Sigmoid colon (tissue), 3 donors: ENCODE measurements around the gene SLC46A1.

ENCODE experiments used
- POLR2A ChIP-seq, 2 donors: fragments of 450-650 bp; IDR thresholded peaks; one replicate each; pipeline ENCODE4 v1.6.1; 2016; ENCODE audit warnings: antibody characterized with exemption in 2 of 2, mild to moderate bottlenecking in 2 of 2, moderate library complexity in 2 of 2
- TF ChIP-seq, protein P1 (sequence below), 4 experiments: fragments of 450-650 bp in 3 of 4; fragments of 200-600 bp in 1 of 4; IDR thresholded peaks; one replicate each; pipeline ENCODE4 v1.5.1; 2016 to 2019; ENCODE audit warnings: antibody characterized with exemption in 4 of 4, mild to moderate bottlenecking in 3 of 4, moderate library complexity in 2 of 4

DNA sequence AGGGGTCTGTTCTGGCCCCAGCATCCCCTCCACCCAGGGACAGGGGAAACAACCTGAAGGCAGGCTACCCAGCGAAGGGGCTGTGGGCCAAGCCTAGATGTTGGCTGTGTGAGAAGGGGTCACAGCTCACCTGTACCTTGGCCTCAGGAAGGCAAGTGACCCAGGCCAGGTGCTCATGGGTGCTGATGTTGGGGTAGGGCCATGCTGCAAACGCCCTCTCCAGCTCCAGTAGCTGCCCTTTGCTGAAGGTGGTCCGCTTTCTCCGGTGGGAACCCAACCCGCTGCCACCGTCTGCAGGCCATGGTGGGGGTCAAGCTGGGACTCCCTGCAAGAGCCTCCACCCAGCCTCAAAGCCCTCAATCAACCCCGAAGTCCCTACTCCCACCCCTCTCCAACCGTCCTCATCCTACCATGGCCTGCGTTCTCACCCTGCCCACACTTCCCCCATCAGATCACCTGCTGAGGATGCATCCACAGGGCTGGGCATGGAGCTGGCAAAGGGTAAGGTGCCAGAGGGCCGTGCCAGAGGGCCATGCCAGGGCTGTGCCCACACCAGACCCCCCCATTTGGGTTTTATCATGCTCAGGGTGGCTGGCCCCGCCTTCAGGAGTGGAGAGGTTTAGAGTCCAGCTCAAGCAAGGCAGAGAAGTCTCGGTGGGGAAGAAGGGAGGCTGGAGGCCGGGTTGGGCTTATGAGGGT lies 41.2 kb downstream of the SLC46A1 start, which contains the start of gene SEBOX:
- TF ChIP-seq, protein P1, sequence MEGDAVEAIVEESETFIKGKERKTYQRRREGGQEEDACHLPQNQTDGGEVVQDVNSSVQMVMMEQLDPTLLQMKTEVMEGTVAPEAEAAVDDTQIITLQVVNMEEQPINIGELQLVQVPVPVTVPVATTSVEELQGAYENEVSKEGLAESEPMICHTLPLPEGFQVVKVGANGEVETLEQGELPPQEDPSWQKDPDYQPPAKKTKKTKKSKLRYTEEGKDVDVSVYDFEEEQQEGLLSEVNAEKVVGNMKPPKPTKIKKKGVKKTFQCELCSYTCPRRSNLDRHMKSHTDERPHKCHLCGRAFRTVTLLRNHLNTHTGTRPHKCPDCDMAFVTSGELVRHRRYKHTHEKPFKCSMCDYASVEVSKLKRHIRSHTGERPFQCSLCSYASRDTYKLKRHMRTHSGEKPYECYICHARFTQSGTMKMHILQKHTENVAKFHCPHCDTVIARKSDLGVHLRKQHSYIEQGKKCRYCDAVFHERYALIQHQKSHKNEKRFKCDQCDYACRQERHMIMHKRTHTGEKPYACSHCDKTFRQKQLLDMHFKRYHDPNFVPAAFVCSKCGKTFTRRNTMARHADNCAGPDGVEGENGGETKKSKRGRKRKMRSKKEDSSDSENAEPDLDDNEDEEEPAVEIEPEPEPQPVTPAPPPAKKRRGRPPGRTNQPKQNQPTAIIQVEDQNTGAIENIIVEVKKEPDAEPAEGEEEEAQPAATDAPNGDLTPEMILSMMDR (IDR thresholded peaks at IDR 0.05), result no peak
- TF ChIP-seq POLR2A (IDR thresholded peaks at IDR 0.05), result no peak
